SK-N-MC (cell line): ENCODE data around the gene ACER2.

Source experiments
- EZH2 ChIP-seq: fragments of 200-600 bp; sonication (generic); IDR thresholded peaks from one replicate; pipeline ENCODE4 v1.6.1; 2017; ENCODE audit warnings: antibody characterized with exemption
- POLR2AphosphoS5 ChIP-seq: IDR thresholded peaks from 2 replicates; pipeline ENCODE4 v1.6.1; 2012; ENCODE audit warnings: mild to moderate bottlenecking, low read depth, low read length, borderline replicate concordance

GRCh38 chr9:19486803-19487202, 78.0 kb downstream of the ACER2 start:
- no peak for TF ChIP-seq POLR2AphosphoS5
- no peak for TF ChIP-seq EZH2
